B cell (primary cell): ENCODE measurements around the gene DNAH3. TPM values are rescaled to one million over a fixed set of nuclear protein-coding genes. Genes with fewer than 3 reads are reported as not detected.
"Not testable (repeated sequence)": the region's sequence is repeated elsewhere in the genome, so short reads cannot be mapped to it uniquely, and the experiment has no call there.

Experiments used
- ATAC-seq: fragments of 200-7000 bp; cut with Tn5 transposase; one replicate; pipeline ENCODE4 v1.10.0; 2021; ENCODE audit warnings: low read depth, mild to moderate bottlenecking, moderate number of reproducible peaks, moderate library complexity
- CTCF ChIA-PET: fragments of 350-600 bp; sonication (Branson Sonifier 250); formaldehyde crosslinking; loops from one replicate; lab custom pipeline; 2021; ENCODE audit warnings: antibody characterized with exemption, inconsistent platforms; lab: Charles Lee
- POLR2A ChIA-PET: fragments of 350-600 bp; sonication (Branson Sonifier 250); formaldehyde crosslinking; loops from one replicate; lab custom pipeline; 2021; ENCODE audit warnings: antibody characterized with exemption; lab: Charles Lee
- DNase-seq: peaks from one replicate; pipeline ENCODE4 v3.0.0; 2013
- H2AFZ ChIP-seq: 2 replicates; pipeline ENCODE4 v1.6.1; 2012; ENCODE audit warnings: mild to moderate bottlenecking, low read depth, low read length; ENCODE audit not compliant: insufficient read depth, poor library complexity, severe bottlenecking
- H3K27ac ChIP-seq, 2 donors: 1 replicate in 1 of 2; 2 replicates in 1 of 2; pipeline ENCODE4 v1.5.1; 2012 to 2013; ENCODE audit warnings: low read length in 2 of 2, mild to moderate bottlenecking in 2 of 2, moderate library complexity in 1 of 2
- H3K27me3 ChIP-seq, 4 experiments: fragments of 200-600 bp in 1 of 4; sonication (generic) in 1 of 4; replicated peaks in 1 of 4; 1 replicate in 2 of 4; 2 replicates in 2 of 4; pipeline versions ENCODE4 v1.6.1 to v1.7.0; 2013 to 2016; ENCODE audit warnings: low read length in 3 of 4, mild to moderate bottlenecking in 2 of 4, mixed read lengths in 1 of 4, moderate library complexity in 1 of 4; ENCODE audit not compliant: insufficient read depth in 4 of 4, control insufficient read depth in 3 of 4; ENCODE audit errors: control extremely low read depth in 1 of 4
- H3K36me3 ChIP-seq, 2 experiments: replicated peaks in 1 of 2; 1 replicate in 1 of 2; 2 replicates in 1 of 2; pipeline versions ENCODE4 v1.6.1 to v1.7.1; 2013; ENCODE audit warnings: low read length in 1 of 2; ENCODE audit not compliant: insufficient read depth in 2 of 2, control insufficient read depth in 1 of 2; ENCODE audit errors: control extremely low read depth in 1 of 2, extremely low read depth in 1 of 2
- H3K4me1 ChIP-seq, 2 donors: fragments of 200-600 bp in 1 of 2; sonication (generic) in 1 of 2; 1 replicate in 1 of 2; 2 replicates in 1 of 2; pipeline versions ENCODE4 v1.5.1 to v1.6.1; 2013 to 2017; ENCODE audit warnings: low read length in 2 of 2; ENCODE audit not compliant: control insufficient read depth in 2 of 2, insufficient read depth in 2 of 2
- H3K4me2 ChIP-seq: replicated peaks from 2 replicates; pipeline ENCODE3; 2012; ENCODE audit warnings: mild to moderate bottlenecking, low read depth, low read length; ENCODE audit not compliant: poor library complexity, severe bottlenecking
- H3K4me3 ChIP-seq, 5 experiments: fragments of 200-600 bp in 1 of 5; sonication (generic) in 1 of 5; 1 replicate in 3 of 5; 2 replicates in 2 of 5; pipeline versions ENCODE4 v1.5.1 to v1.7.0; 2011 to 2016; ENCODE audit warnings: low read length in 4 of 5, mild to moderate bottlenecking in 4 of 5, low read depth in 2 of 5, control low read depth in 1 of 5, moderate library complexity in 1 of 5; ENCODE audit not compliant: insufficient read depth in 1 of 5; ENCODE audit errors: control extremely low read depth in 1 of 5, extremely low read depth in 1 of 5
- H3K79me2 ChIP-seq: fragments of 200-600 bp; sonication (generic); one replicate; pipeline ENCODE4 v1.6.0; 2016; ENCODE audit warnings: low read length; ENCODE audit not compliant: control insufficient read depth, insufficient read depth
- H3K9ac ChIP-seq: fragments of 200-600 bp; sonication (generic); 2 replicates; pipeline ENCODE4 v1.6.1; 2017; ENCODE audit warnings: mild to moderate bottlenecking, low read length, moderate library complexity
- H3K9me3 ChIP-seq, 3 donors: one replicate each; pipeline versions ENCODE4 v1.6.1 to v1.7.1; 2013; ENCODE audit warnings: low read length in 2 of 3; ENCODE audit not compliant: control insufficient read depth in 2 of 3, insufficient read depth in 1 of 3; ENCODE audit errors: control extremely low read depth in 1 of 3
- H4K20me1 ChIP-seq: 2 replicates; pipeline ENCODE4 v1.6.0; 2012; ENCODE audit warnings: mild to moderate bottlenecking, low read length; ENCODE audit not compliant: insufficient read depth, control insufficient read depth, poor library complexity, severe bottlenecking
- H3K27ac Mint-ChIP-seq: one replicate; pipeline ENCODE4 v1.8.0; 2021; ENCODE audit warnings: mixed read lengths
- H3K27me3 Mint-ChIP-seq: one replicate; pipeline ENCODE4 v1.8.0; 2021; ENCODE audit warnings: mixed read lengths
- H3K4me1 Mint-ChIP-seq: one replicate; pipeline ENCODE4 v1.8.0; 2021; ENCODE audit warnings: mixed read lengths
- H3K4me3 Mint-ChIP-seq: one replicate; pipeline ENCODE4 v1.8.0; 2021; ENCODE audit warnings: mixed read lengths
- H3K9me3 Mint-ChIP-seq: one replicate; pipeline ENCODE4 v1.8.0; 2022; ENCODE audit warnings: mixed read lengths; ENCODE audit not compliant: insufficient read depth
- CTCF ChIP-seq: fragments of 200-600 bp; IDR thresholded peaks from one replicate; pipeline ENCODE4 v1.8.0; 2022; ENCODE audit warnings: antibody characterized with exemption, mild to moderate bottlenecking
- EZH2 ChIP-seq: IDR thresholded peaks from 2 replicates; pipeline ENCODE4 v1.6.1; 2012; ENCODE audit warnings: borderline replicate concordance, low read depth, mild to moderate bottlenecking, moderate library complexity, low read length; ENCODE audit not compliant: insufficient read depth, poor library complexity, severe bottlenecking
- WGBS: methylation state at CpG from one replicate; pipeline ENCODE4 v1.1.5; 2013; ENCODE audit warnings: missing lambda C conversion rate; ENCODE audit not compliant: insufficient coverage; 5-methylcytosine and 5-hydroxymethylcytosine counted together
- intact Hi-C: fragments of 100-400 bp; cut with micrococcal nuclease; formaldehyde crosslinking; loops from one replicate; pipeline ENCODE4 v1.10.0; 2022
- polyA plus RNA-seq: library from polyadenylated mRNA; depleted of rRNA; stranded (reverse); fragments of >200 nt; gene quantifications from 2 replicates; pipeline ENCODE4 v1.2.3, GENCODE V29; 2012
- total RNA-seq, 2 donors: library from RNA; stranded (reverse); fragments of 120-200 nt in 1 of 2; gene quantifications; 1 replicate in 1 of 2; 2 replicates in 1 of 2; pipeline versions ENCODE4 v1.2.3 to v1.2.4, GENCODE V29; 2013 to 2022

The DNAH3 gene
- total and polyA plus RNA-seq, 2 donors (not counting 1 experiment from before 2014, with no cell fraction given): not detected

GRCh38 chr16:21116148-21116693, 34.4 kb downstream of the DNAH3 start:
- 70% methylated on average over 3 of the region's 13 CpGs for WGBS
- ATAC-seq (peak; percentile 61), DNase-seq (peak; percentile 63)
- Histone ChIP-seq H3K27ac (peak overlapping the region; percentile 6 to 46), H3K79me2 (no peaks in the 10 kb centered on the region), H3K36me3 (no peaks in the 10 kb centered on the region), H3K4me1 (peaks cover 9 to 12% of the 10 kb centered on the region in 2 donors), H3K9ac (peak overlapping the region; percentile 52), H4K20me1 (no peaks in the 10 kb centered on the region), H2AFZ (peak overlapping the region; percentile 58), H3K9me3 (peaks cover 0 to 13% (median 5%) of the 10 kb centered on the region in 3 donors), H3K4me2 (peak overlapping the region; percentile 59), H3K4me3 (peak overlapping the region in 4 of 5 experiments; percentile 22 to 61 (median 37)), H3K27me3 (peaks cover 0 to 3% (median 1%) of the 10 kb centered on the region in 4 experiments)
- TF ChIP-seq CTCF: no peak
- no peak for TF ChIP-seq EZH2
- ChIA-PET CTCF (no interaction called here), POLR2A (no interaction called here)
- peak overlapping the region; percentile 75 for H3K27ac Mint-ChIP-seq
- H3K4me3 Mint-ChIP-seq: peak overlapping the region; percentile 75
- intact Hi-C loops: no loop called here
- H3K9me3 Mint-ChIP-seq: peaks cover 2% of the 10 kb centered on the region
- H3K4me1 Mint-ChIP-seq: peaks cover 16% of the 10 kb centered on the region
- no peaks in the 10 kb centered on the region for H3K27me3 Mint-ChIP-seq

- H3K27ac ChIP-seq, H3K27me3 ChIP-seq, H3K36me3 ChIP-seq, H4K20me1 ChIP-seq, intact Hi-C loops, H3K9ac ChIP-seq, POLR2A ChIA-PET, H3K79me2 ChIP-seq, CTCF ChIA-PET, H3K27me3 Mint-ChIP-seq, DNase-seq, ATAC-seq, H3K9me3 Mint-ChIP-seq, H3K4me3 Mint-ChIP-seq, H3K4me3 ChIP-seq, H3K27ac Mint-ChIP-seq: not testable (repeated sequence)
- 83% methylated on average over 3 of the region's 4 CpGs for WGBS
- H2AFZ ChIP-seq: peak overlapping the region; percentile 58
- peaks cover 0 to 13% (median 5%) of the 10 kb centered on the region in 3 donors for H3K9me3 ChIP-seq
- peaks cover 16% of the 10 kb centered on the region for H3K4me1 Mint-ChIP-seq
- peak overlapping the region; percentile 59 for H3K4me2 ChIP-seq
- H3K4me1 ChIP-seq: peaks cover 9 to 12% of the 10 kb centered on the region in 2 donors
These were observed 35.1 kb downstream of the DNAH3 start for GRCh38 chr16:21115551-21115950.
